ENCODE results near the gene ABCG1.

DNA sequence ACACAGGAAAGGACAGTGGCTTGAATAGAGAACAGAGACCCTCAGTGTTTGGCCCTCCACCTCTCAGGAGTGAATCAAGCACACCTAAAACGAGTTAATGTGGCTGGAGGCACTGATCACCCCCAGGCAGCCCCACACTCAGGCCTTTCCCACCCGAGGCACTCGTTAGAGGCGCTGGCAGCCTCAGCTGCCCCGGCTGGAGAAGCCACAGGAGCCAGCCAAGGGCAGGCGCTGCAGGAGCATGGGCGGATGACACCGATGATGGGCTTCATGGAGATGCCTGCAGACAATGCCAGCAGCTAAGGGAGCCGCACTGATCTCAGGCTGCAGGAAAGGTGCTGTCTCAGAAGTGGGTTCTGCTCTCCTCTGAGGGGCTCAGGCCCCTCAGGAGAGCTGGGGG, 24.1 kb upstream of the ABCG1 start:
- no peak for TF ChIP-seq POLR2A (IDR thresholded peaks at IDR 0.05)
- TF ChIP-seq, protein P1, sequence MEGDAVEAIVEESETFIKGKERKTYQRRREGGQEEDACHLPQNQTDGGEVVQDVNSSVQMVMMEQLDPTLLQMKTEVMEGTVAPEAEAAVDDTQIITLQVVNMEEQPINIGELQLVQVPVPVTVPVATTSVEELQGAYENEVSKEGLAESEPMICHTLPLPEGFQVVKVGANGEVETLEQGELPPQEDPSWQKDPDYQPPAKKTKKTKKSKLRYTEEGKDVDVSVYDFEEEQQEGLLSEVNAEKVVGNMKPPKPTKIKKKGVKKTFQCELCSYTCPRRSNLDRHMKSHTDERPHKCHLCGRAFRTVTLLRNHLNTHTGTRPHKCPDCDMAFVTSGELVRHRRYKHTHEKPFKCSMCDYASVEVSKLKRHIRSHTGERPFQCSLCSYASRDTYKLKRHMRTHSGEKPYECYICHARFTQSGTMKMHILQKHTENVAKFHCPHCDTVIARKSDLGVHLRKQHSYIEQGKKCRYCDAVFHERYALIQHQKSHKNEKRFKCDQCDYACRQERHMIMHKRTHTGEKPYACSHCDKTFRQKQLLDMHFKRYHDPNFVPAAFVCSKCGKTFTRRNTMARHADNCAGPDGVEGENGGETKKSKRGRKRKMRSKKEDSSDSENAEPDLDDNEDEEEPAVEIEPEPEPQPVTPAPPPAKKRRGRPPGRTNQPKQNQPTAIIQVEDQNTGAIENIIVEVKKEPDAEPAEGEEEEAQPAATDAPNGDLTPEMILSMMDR (IDR thresholded peaks at IDR 0.05): no peak
